ENCODE data around the gene ACSL5. TPM values are rescaled to one million over a fixed set of nuclear protein-coding genes. Genes with fewer than 3 reads are reported as not detected.

ACSL5 gene
- total and polyA plus RNA-seq, 4 donors = 15.0 to 201 (median 43.5) TPM

DNA sequence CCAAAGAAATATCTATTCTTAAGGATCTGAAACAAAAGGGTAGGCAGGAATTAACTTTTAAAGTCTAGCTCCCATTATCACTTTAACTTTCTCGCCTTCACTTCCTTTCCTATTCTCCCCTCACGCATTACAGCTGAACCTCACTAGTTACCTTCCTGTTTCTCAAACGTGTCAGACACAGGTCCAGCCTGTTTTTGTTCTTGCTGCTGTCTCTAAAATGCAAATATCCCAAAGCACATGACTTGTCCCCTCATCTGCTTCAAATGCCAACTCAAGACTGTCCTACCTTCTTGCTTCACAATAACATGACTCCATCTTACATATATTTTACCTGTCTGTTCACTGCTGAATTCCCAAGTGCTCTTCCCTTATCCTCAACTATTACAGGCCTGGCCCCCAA is 55.2 kb downstream of the ACSL5 start:
- no peaks in the 10 kb centered on the region for H3K27me3 ChIP-seq (ENCODE audit: control insufficient read depth in 4 of 4, insufficient read depth in 4 of 4, low read length in 3 of 4)
- peaks cover 7 to 54% (median 47%) of the 10 kb centered on the region in 4 donors for H3K36me3 ChIP-seq (ENCODE audit: control insufficient read depth in 4 of 4, insufficient read depth in 3 of 4, low read depth in 1 of 4, low read length in 3 of 4)
- DNase-seq (ENCODE audit: low spot score) = no peak
- 71% methylated on average over 3 of the region's 3 CpGs for WGBS
- peaks cover 0 to 15% (median 6%) of the 10 kb centered on the region in 4 donors for H3K4me1 ChIP-seq (ENCODE audit: control insufficient read depth in 4 of 4, insufficient read depth in 4 of 4, low read length in 3 of 4)
- TF ChIP-seq NR2F2 (IDR thresholded peaks at IDR 0.05) (no peak), EGR1 (IDR thresholded peaks at IDR 0.05; ENCODE audit: low read depth in 2 of 2) (no peak)
- no peaks in the 10 kb centered on the region for H3K9me3 ChIP-seq (ENCODE audit: control insufficient read depth in 4 of 4, low read length in 3 of 4)
- no peak overlapping the region for H3K9ac ChIP-seq (ENCODE audit: low read depth in 1 of 2, low read length in 2 of 2)
- H3K27ac ChIP-seq (ENCODE audit: low read depth in 1 of 2, low read length in 2 of 2) = no peak overlapping the region
- no peak overlapping the region for H3K4me3 ChIP-seq (ENCODE audit: low read depth in 1 of 3, low read length in 3 of 3)

GRCh38 chr10:112429654-112430230 is 55.8 kb downstream of the ACSL5 start:
- no peak for DNase-seq (ENCODE audit: low spot score)
- Histone ChIP-seq H3K4me3 (ENCODE audit: low read depth in 1 of 3, low read length in 3 of 3) (no peak overlapping the region), H3K4me1 (ENCODE audit: control insufficient read depth in 4 of 4, insufficient read depth in 4 of 4, low read length in 3 of 4) (peaks cover 0 to 9% (median under 1%) of the 10 kb centered on the region in 4 donors), H3K27me3 (ENCODE audit: control insufficient read depth in 4 of 4, insufficient read depth in 4 of 4, low read length in 3 of 4) (no peaks in the 10 kb centered on the region), H3K36me3 (ENCODE audit: control insufficient read depth in 4 of 4, insufficient read depth in 3 of 4, low read depth in 1 of 4, low read length in 3 of 4) (peaks cover 6 to 56% (median 44%) of the 10 kb centered on the region in 4 donors), H3K9ac (ENCODE audit: low read depth in 1 of 2, low read length in 2 of 2) (no peak overlapping the region), H3K9me3 (ENCODE audit: control insufficient read depth in 4 of 4, low read length in 3 of 4) (no peaks in the 10 kb centered on the region), H3K27ac (ENCODE audit: low read depth in 1 of 2, low read length in 2 of 2) (no peak overlapping the region)
- TF ChIP-seq HNF4A (conservative IDR thresholded peaks at IDR 0.05) (peak in 1 of 2 donors; percentile 3), SP1 (IDR thresholded peaks at IDR 0.05) (no peak)
- WGBS = 63% methylated on average over 15 of the region's 15 CpGs

- peaks cover 3 to 32% (median 27%) of the 10 kb centered on the region in 4 donors for H3K36me3 ChIP-seq (ENCODE audit: control insufficient read depth in 4 of 4, insufficient read depth in 3 of 4, low read depth in 1 of 4, low read length in 3 of 4)
Measured at GRCh38 chr10:112433136-112433535, 59.2 kb downstream of the ACSL5 start.

More at GRCh38 chr10:112433136-112433535, 59.2 kb downstream of the ACSL5 start:
- Histone ChIP-seq H3K27me3 (ENCODE audit: control insufficient read depth in 4 of 4, insufficient read depth in 4 of 4, low read length in 3 of 4) (no peaks in the 10 kb centered on the region), H3K9me3 (ENCODE audit: control insufficient read depth in 4 of 4, low read length in 3 of 4) (no peaks in the 10 kb centered on the region), H3K9ac (ENCODE audit: low read depth in 1 of 2, low read length in 2 of 2) (no peak overlapping the region), H3K27ac (ENCODE audit: low read depth in 1 of 2, low read length in 2 of 2) (no peak overlapping the region), H3K4me3 (ENCODE audit: low read depth in 1 of 3, low read length in 3 of 3) (no peak overlapping the region), H3K4me1 (ENCODE audit: control insufficient read depth in 4 of 4, insufficient read depth in 4 of 4, low read length in 3 of 4) (peaks cover 0 to 5% (median 0%) of the 10 kb centered on the region in 4 donors)
- DNase-seq (ENCODE audit: low spot score) = no peak
- WGBS = 94% methylated on average over 2 of the region's 2 CpGs
- TF ChIP-seq ZBTB33 (IDR thresholded peaks at IDR 0.05) (no peak), EGR1 (IDR thresholded peaks at IDR 0.05; ENCODE audit: low read depth in 2 of 2) (no peak), RAD21 (IDR thresholded peaks at IDR 0.05) (no peak), FOXA1 (IDR thresholded peaks at IDR 0.05) (no peak), NR2F2 (IDR thresholded peaks at IDR 0.05) (no peak), SP1 (IDR thresholded peaks at IDR 0.05) (no peak), HNF4G (IDR thresholded peaks at IDR 0.05) (no peak), MAX (IDR thresholded peaks at IDR 0.05) (no peak), FOXA2 (IDR thresholded peaks at IDR 0.05) (no peak), YY1 (IDR thresholded peaks at IDR 0.05) (no peak), RXRA (IDR thresholded peaks at IDR 0.05) (no peak), JUND (IDR thresholded peaks at IDR 0.05) (no peak), GABPA (IDR thresholded peaks at IDR 0.05 in 1 of 2, conservative IDR thresholded peaks at IDR 0.05 in 1 of 2) (no peak), HNF4A (conservative IDR thresholded peaks at IDR 0.05) (no peak), TAF1 (conservative IDR thresholded peaks at IDR 0.05) (no peak), CTCF (IDR thresholded peaks at IDR 0.05; ENCODE audit: low read depth, low read length, missing input control) (no peak)
- TF ChIP-seq, protein P1, sequence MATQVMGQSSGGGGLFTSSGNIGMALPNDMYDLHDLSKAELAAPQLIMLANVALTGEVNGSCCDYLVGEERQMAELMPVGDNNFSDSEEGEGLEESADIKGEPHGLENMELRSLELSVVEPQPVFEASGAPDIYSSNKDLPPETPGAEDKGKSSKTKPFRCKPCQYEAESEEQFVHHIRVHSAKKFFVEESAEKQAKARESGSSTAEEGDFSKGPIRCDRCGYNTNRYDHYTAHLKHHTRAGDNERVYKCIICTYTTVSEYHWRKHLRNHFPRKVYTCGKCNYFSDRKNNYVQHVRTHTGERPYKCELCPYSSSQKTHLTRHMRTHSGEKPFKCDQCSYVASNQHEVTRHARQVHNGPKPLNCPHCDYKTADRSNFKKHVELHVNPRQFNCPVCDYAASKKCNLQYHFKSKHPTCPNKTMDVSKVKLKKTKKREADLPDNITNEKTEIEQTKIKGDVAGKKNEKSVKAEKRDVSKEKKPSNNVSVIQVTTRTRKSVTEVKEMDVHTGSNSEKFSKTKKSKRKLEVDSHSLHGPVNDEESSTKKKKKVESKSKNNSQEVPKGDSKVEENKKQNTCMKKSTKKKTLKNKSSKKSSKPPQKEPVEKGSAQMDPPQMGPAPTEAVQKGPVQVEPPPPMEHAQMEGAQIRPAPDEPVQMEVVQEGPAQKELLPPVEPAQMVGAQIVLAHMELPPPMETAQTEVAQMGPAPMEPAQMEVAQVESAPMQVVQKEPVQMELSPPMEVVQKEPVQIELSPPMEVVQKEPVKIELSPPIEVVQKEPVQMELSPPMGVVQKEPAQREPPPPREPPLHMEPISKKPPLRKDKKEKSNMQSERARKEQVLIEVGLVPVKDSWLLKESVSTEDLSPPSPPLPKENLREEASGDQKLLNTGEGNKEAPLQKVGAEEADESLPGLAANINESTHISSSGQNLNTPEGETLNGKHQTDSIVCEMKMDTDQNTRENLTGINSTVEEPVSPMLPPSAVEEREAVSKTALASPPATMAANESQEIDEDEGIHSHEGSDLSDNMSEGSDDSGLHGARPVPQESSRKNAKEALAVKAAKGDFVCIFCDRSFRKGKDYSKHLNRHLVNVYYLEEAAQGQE (IDR thresholded peaks at IDR 0.05) = no peak
- TF ChIP-seq, protein P2, sequence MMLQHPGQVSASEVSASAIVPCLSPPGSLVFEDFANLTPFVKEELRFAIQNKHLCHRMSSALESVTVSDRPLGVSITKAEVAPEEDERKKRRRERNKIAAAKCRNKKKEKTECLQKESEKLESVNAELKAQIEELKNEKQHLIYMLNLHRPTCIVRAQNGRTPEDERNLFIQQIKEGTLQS (IDR thresholded peaks at IDR 0.05) = no peak

Measured in liver (tissue), 9 donors.